DMS79 treated with DMSO at 0.1 percent for 48 hours (cell line): Measurements from ENCODE around the gene DLGAP1.
A peak's percentile ranks its signal among the peaks of the same experiment; 100 is the strongest.

Experiments
- DNase-seq: peaks from one replicate; lab custom pipeline; 2025; lab: John Stamatoyannopoulos, UW

Gene DLGAP1

DNA sequence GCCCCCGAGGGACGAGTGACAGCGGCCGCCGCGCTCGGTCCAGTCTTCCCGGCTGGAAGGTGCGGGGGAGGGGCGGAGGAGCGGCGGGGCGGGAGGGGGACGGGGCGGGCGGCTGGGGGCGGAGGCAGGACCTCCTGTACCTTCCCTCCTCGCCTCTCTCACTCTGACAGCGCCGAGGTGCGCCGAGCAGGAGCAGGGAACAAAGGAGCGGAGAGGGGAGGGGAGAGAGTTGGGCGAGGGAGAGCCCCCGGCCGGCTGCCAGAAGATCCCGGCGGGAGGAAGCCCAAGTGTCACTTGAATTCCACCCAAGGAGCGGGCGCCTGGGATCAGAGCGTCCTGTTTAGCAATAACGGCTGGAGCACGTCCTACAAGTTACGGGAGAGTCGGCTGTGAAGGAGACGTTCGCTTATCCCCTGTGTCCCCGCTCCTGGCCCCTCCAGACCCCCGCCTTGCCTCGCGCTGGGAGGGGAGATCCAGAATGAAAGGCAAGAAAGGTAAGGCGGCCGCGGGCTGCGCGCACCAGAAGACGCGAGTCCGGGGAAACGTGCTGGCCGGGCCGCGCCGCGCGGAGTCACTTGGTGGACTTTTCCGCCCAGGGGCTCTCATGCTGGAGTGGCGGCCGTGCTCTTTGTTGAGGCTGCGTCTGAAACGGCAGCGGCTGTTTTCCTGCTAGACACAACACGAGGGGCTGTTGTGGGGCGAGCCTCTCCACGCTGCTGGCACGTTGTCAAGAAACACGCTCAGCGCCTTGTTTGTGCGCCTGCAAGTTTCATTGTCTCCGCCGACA, 1004.9 kb downstream of the DLGAP1 start, which contains the start of gene TGIF1:
Gene TGIF1 (plus strand): TSS at position 161 of the 787 bp plus-strand sequence. CDS start 318 bp downstream, at position 479.
- peak; percentile 92 for DNase-seq

DNA sequence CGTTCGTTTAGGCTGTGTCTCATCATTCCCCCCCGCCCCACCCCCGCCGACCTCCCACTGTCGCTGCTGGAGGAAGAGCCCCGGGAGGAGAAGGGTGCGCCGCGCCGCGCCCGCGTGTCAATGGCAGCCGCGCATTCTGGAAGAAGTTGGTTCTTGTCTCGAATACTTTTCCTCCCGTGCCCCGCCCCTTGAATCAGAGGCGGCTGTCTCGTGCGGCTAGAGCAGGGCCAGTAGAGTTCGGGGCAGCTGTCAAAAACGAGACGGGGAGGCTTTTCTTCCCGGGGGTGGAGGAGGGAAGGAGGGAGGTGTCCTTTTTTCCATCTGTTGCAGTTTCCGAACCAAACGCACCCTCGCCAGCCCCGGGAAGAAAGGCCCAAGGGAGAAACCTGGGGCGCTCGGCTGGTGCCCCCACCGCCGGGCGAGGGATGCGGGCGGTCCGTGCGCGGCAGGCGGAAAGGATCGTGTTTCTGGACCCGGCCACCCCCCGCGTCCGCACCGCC, 1005.5 kb downstream of the DLGAP1 start:
- DNase-seq, result peak; percentile 94

DNA sequence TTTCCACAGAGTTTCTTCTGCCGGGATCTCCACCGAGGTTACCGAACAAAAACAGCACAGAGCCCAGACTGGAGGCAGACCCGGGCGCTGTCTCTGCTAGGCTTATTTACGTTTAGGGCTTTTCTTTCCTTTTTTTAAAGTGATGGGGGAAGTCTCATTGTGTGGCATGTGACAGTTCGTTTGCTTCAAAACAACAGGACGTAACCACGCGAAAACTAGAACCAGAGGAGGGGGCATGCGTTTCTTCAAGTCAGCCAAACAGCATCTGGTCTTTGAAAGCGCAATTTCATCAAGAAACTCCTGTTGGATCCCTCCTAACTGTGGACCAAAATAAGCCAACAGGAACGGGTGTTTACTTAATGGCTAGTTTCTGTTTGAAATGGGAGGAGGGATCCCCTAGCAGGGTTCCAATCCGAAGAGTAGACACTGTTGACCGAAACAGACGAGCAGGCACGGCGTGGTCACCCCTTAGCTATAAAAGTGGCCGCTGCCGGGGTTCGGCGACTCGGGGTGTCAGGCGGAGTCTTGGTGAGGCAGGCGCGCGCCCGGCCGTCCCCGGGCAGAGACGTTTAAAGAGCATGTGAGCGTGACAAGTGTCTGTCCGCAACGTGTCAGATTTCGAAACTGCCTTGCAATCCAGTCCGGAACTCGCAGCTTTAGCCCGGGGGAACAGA, 1006.1 kb downstream of the DLGAP1 start:
- DNase-seq, result peak; percentile 94

DNA sequence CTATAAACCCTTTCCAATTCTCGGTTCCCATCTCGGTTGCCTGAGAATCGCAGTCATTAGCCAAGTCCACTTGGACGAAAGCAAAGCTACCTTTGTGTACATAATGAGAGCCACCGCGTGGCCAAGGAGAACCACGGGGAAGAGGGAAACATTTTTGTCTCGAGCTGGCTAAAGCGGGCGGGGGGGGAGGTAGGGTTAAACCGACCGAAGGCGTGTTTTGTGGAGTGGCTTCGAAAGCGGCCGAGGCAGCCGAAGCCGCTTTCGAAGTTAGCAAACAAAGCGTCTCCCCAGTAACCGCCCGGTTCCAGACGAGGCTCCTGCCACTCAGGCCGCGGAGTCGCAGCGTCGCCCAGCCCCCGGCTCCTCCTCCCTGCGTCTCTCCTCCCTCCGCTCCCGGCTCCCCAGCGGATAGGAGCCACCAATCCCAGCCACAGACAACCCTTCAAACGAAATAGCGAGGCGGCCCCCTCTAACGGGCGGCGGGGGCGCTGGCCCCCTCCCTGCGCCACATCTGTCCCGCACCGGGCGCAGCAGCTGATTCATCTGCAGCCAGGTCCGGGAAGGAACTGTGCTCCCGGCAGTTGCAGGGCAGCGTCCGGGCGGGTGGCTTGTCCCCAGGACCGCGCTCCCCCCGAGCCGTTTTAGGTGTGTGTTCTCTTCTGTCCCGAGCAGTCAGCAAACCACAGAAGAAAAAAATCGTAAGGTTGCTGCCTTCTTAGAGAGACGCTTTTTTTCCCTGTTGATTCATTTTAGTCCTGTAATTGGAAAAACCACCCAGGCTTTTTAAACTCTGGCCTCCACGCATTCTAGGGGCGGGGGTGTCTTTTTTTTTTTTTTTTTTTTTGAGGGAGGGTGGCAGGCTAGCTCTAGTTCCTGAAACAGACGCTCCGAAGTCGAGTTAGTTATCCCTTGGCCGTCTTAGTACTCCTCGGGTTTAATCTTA, 1006.9 kb downstream of the DLGAP1 start:
- peak; percentile 99 for DNase-seq

DNA sequence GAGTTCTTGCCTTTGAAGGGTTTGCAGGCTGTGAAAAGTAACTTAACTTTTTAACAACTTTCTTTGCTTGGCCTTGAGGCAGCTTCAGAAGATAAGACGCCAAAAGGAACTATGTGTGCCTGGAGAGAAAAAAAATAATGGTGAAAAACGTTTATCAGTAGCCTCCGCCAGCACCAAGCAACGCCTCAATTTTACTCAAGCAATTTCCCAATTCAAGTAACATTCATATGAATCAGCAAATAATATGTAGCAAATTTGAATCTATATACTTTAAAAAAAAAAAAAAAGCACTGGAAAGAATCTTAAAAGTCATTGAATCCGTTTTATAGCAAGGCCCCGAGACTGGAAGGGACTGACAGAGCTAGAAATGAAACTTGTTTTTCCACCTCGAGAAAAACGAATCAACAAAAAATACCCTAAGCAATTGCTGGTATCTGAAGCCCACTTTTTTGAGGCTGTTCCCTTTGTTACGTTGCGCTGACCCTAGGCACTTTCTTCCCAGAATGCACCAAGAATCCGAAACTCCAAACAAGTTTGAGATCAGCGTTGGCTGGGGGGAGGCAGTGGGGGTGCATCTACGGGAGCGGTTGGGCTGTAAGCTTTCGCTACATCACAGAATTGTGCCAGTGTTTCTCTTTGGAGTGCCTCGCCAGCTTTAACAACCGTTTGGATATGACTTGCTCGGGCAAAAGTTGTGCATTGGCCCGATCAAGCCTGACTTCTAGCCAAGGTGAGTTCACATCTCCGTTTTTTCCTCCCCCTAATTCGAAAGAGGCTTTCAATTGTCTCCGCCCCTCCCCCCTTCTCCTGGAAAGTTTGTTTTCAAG, 1007.8 kb downstream of the DLGAP1 start:
- DNase-seq, result peak; percentile 93
